ENCODE results near the gene ST8SIA1.

GRCh38 chr12:22307811-22308210 is 26.7 kb downstream of the ST8SIA1 start:
- no peak for TF ChIP-seq CTCF (IDR thresholded peaks at IDR 0.05 in 2 of 3, conservative IDR thresholded peaks at IDR 0.05 in 1 of 3; ENCODE audit: borderline replicate concordance in 1 of 3, insufficient read depth in 1 of 3, low read depth in 2 of 3, low read length in 2 of 3)
- no peak for TF ChIP-seq EZH2phosphoT487 (IDR thresholded peaks at IDR 0.05; ENCODE audit: borderline replicate concordance)
- TF ChIP-seq POLR2AphosphoS5 (IDR thresholded peaks at IDR 0.05; ENCODE audit: low read depth, low read length), result no peak
- TF ChIP-seq, protein P1, sequence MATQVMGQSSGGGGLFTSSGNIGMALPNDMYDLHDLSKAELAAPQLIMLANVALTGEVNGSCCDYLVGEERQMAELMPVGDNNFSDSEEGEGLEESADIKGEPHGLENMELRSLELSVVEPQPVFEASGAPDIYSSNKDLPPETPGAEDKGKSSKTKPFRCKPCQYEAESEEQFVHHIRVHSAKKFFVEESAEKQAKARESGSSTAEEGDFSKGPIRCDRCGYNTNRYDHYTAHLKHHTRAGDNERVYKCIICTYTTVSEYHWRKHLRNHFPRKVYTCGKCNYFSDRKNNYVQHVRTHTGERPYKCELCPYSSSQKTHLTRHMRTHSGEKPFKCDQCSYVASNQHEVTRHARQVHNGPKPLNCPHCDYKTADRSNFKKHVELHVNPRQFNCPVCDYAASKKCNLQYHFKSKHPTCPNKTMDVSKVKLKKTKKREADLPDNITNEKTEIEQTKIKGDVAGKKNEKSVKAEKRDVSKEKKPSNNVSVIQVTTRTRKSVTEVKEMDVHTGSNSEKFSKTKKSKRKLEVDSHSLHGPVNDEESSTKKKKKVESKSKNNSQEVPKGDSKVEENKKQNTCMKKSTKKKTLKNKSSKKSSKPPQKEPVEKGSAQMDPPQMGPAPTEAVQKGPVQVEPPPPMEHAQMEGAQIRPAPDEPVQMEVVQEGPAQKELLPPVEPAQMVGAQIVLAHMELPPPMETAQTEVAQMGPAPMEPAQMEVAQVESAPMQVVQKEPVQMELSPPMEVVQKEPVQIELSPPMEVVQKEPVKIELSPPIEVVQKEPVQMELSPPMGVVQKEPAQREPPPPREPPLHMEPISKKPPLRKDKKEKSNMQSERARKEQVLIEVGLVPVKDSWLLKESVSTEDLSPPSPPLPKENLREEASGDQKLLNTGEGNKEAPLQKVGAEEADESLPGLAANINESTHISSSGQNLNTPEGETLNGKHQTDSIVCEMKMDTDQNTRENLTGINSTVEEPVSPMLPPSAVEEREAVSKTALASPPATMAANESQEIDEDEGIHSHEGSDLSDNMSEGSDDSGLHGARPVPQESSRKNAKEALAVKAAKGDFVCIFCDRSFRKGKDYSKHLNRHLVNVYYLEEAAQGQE (IDR thresholded peaks at IDR 0.05; ENCODE audit: low read depth), result no peak
- no peak for TF ChIP-seq POLR2A (IDR thresholded peaks at IDR 0.05; ENCODE audit: borderline replicate concordance, extremely low read depth, insufficient read depth, insufficient read length)
- no peak for TF ChIP-seq EZH2 (IDR thresholded peaks at IDR 0.05)
